Stomach (tissue), 4 donors: ENCODE data around the gene SIGLEC8.

Source experiments
- POLR2AphosphoS5 ChIP-seq, 3 donors: sonication (generic); formaldehyde crosslinking; IDR thresholded peaks; one replicate each; pipeline ENCODE4 v1.6.1; 2016; ENCODE audit warnings: antibody characterized with exemption in 3 of 3
- TF ChIP-seq, protein P1 (sequence below), 7 experiments: fragments of 450-650 bp in 4 of 7; fragments of 200-600 bp in 3 of 7; sonication (generic) in 3 of 7; IDR thresholded peaks; one replicate each; pipeline ENCODE4 v1.5.1; 2016 to 2019; ENCODE audit warnings: antibody characterized with exemption in 7 of 7, control low read depth in 2 of 7, mild to moderate bottlenecking in 1 of 7

- TF ChIP-seq, protein P1, sequence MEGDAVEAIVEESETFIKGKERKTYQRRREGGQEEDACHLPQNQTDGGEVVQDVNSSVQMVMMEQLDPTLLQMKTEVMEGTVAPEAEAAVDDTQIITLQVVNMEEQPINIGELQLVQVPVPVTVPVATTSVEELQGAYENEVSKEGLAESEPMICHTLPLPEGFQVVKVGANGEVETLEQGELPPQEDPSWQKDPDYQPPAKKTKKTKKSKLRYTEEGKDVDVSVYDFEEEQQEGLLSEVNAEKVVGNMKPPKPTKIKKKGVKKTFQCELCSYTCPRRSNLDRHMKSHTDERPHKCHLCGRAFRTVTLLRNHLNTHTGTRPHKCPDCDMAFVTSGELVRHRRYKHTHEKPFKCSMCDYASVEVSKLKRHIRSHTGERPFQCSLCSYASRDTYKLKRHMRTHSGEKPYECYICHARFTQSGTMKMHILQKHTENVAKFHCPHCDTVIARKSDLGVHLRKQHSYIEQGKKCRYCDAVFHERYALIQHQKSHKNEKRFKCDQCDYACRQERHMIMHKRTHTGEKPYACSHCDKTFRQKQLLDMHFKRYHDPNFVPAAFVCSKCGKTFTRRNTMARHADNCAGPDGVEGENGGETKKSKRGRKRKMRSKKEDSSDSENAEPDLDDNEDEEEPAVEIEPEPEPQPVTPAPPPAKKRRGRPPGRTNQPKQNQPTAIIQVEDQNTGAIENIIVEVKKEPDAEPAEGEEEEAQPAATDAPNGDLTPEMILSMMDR (IDR thresholded peaks at IDR 0.05) = no peak
- TF ChIP-seq POLR2AphosphoS5 (IDR thresholded peaks at IDR 0.05) = no peak
These were observed 21.5 kb upstream of the SIGLEC8 start for GRCh38 chr19:51479531-51480331.
